ENCODE data around the gene MYOF.
"Not testable (repeated sequence)": the region's sequence is repeated elsewhere in the genome, so short reads cannot be mapped to it uniquely, and the experiment has no call there.

The MYOF gene

DNA sequence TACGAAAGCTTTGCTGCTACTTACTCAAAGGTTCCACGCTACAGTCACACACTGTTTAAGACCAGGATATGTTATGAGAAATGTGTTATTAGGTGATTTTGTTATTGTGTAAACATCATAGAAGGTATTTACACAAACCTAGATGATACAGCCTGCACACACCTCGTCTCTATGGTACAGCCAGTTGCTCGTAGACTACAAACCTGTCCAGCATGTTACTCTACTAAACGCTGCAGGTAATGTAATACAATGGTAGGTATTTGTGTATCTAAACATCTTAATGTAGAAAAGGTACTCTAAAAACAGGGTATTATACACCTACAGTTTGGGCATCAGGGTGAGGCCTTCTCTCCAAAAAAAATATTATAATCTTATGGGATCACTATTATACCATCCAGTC lies 181.2 kb downstream of the MYOF start:
- in situ Hi-C loops (cut with HindIII; ENCODE audit: low sequenced_read_pairs) = no loop called here

DNA sequence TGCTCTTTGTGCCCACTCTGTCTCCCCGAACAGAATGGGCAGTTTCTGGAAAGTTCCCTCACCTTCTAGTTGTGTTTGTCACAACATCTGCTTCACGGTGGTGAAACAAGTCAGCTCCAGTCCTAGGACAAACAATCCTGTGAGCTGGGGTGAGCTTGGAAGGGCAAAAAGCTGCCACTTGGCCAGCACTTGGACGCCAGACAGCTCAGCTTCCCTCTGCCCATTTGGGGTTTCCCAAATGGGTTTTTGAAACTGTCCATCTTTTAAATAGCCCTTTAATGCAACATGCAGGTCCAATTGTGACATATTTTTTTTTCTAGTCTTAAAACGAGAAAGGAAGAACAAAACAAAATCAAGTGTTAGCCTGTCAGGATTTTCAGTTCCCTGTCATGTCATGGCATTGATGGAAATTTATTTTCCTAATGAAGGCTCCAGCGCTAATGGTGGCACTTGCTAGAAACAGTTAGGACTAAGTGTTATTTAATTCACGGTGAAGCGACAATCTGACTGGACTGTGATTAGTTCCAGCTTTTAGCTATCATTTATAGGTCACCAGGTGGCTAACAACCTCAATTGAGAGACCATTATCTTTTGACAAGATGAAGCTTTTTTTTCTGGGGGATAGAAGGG lies 181.7 kb downstream of the MYOF start:
- in situ Hi-C loops (cut with HindIII; ENCODE audit: low sequenced_read_pairs) = no loop called here

DNA sequence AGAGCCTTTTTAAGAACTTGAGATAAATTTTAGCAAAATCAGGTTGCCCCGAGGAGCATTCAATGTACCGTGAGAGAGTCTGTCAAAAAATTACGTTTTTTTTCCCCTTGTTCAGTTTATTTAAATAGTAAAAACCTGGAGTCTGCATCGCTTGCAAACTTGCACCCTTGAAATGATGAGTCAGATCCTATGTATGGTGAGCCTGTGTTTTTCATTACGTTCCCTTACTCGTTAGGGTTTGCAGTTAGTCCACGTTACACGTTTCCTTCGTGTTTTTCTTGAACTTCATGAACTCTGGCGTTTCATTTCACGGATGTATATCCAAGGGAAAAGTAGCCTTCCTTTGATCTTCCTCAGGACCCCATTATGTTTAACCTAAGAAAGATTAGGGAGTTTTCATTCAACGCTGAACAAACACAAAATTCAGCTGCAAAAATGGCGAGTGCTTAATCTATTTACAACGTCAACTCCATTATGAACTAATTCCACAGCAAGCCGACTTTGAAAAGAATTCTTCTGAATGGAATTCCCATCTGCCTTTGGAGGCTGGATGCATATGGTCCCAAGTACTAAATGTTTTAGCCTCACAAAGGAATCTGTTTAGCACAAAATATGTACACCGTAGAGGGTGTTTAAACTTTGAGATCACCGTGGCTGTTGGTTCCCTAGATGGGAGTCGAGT lies 182.4 kb downstream of the MYOF start:
- in situ Hi-C loops (cut with HindIII; ENCODE audit: low sequenced_read_pairs) = no loop called here

DNA sequence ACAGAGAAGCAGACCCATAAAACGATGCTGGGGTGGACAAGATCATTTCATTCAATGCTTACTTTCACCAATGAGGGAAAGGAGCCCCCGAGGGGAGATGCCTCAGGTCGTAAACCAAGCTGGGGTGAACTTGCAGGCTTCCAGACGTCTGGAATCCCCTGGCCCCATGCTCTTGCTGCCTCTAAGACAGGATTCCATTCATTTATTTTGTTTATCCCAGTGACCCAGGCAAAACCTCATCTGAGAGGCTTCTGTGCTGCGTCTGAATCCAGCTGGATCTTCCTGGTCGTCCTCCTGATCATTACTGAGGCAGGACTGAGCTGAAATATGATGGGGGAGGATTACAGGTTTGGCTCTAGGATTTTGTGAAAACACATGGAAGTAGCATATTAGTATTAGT lies 182.9 kb downstream of the MYOF start:
- in situ Hi-C loops (cut with HindIII; ENCODE audit: low sequenced_read_pairs) = no loop called here

DNA sequence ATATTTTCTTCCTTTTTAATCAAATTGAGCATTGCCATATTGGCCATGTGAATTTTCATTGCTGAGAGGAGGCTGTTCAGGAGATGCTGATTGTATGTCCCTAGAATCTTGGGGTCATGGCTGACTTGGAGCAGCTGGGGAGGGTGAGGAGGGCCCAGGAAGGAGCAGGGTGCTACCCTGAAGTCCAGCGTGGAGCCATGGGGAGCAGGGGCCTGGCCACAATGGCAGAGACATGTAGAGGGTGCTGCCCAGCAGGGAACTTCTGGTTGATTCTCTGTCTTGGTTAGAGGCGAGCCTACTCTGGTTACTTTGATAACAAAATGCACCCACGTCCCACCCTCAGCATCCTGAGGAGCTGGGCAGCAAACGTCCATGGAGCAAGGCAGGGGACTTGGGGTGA lies 186.0 kb downstream of the MYOF start:
- in situ Hi-C loops (cut with HindIII; ENCODE audit: low sequenced_read_pairs) = no loop called here

DNA sequence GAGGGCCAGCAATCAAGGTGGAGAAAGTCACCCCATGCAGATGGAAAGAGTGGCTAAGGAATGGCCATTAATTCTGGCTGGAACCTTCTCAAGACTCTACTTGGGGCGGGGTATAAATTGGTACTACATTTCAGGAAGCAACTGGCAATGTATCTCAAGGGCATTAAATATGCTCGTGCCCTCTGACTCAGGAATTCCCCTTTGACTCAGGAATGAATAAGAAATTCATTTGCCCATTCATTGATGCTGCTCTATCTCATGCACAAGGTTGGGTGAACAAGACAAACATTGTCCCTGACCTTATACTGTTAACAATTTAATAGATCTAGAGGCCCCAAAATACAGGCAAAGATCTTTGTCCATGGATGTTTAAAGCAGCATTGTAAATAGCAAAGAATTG lies 188.1 kb downstream of the MYOF start:
- in situ Hi-C loops (cut with HindIII; ENCODE audit: low sequenced_read_pairs) = no loop called here

DNA sequence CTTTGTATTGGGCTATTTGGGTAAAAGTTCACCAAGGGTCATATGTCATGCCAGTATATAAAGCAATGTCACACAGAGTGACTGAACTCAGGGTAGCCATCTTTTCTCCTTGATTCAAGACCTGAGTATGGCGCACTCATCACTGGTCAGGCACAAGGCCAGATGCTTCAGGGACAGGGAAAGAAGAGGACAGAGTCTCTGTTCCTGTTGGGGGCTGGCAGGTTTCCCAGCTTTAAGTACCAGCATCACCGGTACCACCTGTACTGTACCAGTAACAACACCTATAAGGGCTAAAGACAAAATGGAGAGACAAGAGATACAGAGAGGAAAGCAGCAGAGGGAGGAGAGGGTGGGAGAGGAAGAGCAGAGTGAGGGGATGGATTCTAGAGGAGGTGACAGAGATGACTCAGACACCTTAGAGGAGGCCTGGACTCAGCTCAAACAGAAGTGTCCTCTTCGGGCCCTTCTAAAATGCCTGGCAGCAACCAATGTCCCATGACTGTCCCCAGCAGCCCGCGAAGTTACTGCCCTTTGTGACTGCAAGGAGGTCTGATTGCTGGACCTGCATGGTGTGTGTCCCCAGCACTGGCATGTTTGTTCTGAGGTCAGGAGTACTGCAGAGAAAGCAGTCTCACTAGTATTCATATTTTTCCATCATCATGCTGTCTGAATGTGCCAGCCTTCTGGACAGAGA lies 191.3 kb downstream of the MYOF start:
- in situ Hi-C loops (cut with HindIII; ENCODE audit: low sequenced_read_pairs) = no loop called here

DNA sequence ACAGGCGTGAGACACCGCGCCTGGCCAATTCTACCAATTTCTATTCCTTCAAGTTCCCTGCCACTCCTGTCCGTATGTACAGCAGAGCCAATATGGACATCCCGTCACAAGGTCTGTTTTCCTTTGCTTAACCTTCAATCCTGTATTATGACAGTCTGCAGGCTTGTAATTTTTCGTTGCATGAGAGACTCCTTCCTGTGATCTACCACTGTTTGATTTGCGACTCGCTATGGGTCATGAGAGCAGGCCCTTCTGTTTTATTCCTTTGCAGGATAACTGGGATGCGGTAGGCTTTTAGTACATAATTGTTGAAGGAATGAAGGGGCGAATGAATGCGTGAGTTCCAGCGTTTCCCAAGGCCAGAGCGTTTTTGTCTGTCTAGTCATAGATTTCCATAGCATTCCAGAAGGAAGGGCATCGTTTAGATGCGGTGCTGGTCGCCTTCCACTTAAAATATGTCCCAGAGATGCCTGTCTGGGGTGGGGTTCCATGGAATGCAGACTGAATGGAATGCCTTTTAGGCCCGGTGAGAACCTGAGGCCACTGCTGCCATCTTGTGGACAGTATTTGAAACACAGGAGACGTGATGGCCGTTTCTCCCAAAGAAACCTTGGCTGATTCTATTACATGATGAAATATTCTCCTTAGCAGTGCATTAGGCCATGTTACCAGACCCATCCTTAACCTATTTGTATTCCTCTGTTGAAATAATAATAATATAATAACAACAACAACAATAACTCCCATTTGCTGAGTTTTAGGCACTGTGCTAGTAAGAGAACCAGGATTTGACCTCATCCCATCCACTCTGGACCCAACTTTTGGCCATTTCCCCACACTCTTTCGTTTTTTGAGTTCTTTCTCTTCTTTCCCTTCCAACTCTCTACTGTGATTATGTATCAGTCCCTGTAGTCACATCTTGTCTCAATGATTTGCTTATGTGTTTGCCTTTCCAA lies 193.2 kb downstream of the MYOF start:
- in situ Hi-C loops (cut with HindIII; ENCODE audit: low sequenced_read_pairs) = no loop called here

DNA sequence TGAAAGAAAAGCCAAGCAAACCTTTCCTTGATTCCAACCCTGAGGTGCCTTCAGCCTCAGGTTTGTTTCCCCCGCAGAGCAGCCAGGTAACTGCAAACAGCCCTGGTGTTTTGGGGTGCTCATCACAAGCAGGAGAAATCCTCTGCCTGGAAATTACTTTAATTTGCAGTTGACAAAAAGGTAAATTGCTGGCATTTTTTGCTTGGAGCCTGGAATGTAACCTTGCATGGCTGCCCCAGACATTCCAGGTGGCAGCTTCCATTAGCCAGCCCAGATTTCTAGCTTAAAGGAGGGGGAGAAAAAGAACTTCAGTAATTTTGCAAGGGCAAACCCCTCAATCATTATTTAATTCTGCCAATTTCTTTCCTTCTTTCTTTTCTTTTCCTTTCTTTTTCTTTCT lies 194.4 kb downstream of the MYOF start:
- in situ Hi-C loops (cut with HindIII; ENCODE audit: low sequenced_read_pairs) = no loop called here

DNA sequence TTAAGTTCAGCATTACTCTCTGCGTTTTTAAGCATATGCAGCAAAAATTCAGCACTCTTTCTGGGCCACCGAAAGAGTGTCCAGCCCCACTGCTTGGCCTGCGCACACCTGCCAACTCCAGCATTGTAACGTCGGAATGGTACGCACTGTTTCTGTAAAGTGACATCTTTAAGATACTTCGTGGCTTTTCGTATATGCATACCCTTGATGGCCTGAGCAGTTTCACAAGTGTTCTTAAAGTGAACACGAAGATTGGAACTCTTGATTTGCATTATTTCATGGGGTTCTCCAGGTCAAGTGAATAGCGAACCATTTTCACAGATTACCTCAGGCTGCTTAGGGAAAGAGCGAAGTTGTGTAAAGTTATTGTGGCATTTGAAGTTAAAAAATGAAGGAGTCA lies 197.9 kb downstream of the MYOF start:
- in situ Hi-C loops (cut with HindIII; ENCODE audit: low sequenced_read_pairs) = not testable (repeated sequence)

DNA sequence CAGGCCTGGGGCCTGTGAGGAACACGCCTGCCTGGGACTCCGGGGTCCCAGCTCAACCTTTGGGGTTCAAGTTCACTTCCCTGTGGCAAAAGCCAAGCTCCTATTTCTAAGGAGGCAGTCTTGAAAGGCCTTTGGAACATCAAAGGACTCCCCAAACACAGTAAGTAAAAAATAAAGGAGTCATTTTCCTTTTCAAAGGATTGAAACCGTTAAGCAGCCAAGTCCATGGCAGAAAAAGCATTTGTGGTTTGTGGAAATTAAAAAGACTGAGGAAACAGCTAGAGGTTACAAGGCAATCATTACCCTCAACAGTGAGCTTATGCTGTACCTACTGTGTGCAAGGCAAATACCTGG lies 200.8 kb downstream of the MYOF start:
- in situ Hi-C loops (cut with HindIII; ENCODE audit: low sequenced_read_pairs) = no loop called here

DNA sequence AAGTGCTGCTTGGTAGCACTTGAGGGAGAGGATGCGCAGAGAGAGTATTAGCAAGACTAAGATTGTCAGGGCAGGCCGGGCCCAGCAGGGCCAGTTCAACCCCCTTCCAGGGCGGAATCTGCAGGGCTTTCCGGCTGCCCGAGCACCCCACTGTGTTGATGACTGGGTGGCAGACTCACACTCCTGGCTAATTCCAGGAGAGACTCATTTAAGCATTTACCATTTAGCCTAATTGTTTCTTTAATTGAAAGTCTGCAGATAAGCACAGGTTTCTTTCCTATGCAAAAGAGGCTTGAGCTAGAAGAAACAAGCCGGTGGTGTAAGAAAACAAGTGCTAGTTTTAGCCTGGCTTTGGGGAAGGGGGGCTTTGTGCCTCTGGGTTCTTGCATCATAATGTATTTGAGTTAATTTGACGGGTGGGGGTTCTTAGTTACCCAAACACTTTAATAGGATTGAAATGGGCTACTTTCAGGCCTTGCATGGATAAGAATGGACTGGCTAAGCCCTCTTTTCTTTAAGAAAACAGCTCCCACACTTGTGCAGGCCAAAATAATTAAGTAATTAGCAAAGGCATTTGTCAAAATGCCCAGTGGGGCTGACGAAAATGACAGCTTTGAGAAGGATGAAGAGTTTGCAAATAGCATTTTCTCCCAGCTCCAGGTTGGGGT lies 201.3 kb downstream of the MYOF start:
- in situ Hi-C loops (cut with HindIII; ENCODE audit: low sequenced_read_pairs) = no loop called here

DNA sequence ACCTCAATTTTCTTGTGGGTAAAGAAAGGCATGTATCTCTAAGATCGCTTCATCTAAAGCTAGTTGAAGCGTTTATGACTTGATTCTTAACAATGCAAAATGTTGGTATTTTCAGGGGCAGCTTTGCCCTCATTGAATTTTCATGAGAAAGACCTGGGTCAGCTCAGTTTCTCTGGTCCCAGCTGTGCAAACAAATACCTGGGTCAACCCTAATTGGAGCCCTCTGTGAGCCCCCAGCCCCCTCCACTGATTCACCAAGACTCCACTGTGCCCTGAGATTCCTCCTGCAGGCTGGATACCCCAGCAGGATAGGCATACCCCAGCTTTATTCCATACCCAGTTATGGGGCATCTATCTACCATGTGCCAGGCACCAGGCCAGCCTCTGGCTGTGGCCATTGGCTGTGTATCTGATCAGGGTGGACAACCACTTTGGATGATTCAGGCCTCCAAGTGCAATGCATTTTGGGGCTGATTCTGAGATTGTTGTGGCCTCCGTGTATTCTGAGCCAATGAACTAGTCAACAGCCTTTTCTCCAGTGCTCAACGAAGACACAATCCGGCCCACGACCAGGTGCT lies 201.9 kb downstream of the MYOF start:
- in situ Hi-C loops (cut with HindIII; ENCODE audit: low sequenced_read_pairs) = no loop called here

DNA sequence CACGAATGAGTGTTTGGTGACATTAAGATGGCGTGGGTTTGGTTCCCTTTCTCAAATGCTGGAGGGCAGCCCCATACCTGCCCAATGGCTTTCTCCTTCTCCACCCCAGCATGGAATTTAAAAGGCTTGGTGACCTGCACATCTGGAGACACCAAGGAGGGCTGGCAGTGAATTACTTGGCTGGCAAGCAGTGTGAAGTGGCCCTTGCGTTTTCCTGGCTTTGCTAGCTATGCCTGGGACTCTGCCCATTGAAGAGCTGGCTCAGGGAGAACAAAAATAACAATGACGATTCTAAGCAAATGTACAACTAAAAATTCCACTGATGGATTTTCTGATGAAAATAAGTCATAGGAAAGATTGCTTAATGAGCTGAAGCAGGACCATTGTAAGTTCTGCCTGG lies 204.8 kb downstream of the MYOF start:
- in situ Hi-C loops (cut with HindIII; ENCODE audit: low sequenced_read_pairs) = no loop called here

DNA sequence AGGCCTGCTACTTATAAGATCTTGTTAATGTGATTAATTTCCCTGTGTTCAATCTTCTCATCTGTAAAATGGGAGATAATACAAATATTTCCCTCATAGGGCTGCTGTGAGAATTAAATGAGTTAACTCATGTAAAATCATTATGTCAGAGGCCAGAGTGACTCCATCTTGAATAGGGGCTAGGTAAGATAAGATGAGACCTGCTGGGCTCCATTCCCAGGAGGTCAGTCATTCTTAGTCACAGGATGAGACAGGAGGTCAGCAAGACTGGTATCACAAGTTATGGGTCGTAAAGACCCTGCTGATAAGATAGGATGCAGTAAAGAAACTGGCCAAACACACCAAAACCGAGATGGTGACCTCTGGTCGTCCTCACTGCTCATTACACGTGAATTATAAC lies 207.7 kb downstream of the MYOF start:
- in situ Hi-C loops (cut with HindIII; ENCODE audit: low sequenced_read_pairs) = no loop called here

DNA sequence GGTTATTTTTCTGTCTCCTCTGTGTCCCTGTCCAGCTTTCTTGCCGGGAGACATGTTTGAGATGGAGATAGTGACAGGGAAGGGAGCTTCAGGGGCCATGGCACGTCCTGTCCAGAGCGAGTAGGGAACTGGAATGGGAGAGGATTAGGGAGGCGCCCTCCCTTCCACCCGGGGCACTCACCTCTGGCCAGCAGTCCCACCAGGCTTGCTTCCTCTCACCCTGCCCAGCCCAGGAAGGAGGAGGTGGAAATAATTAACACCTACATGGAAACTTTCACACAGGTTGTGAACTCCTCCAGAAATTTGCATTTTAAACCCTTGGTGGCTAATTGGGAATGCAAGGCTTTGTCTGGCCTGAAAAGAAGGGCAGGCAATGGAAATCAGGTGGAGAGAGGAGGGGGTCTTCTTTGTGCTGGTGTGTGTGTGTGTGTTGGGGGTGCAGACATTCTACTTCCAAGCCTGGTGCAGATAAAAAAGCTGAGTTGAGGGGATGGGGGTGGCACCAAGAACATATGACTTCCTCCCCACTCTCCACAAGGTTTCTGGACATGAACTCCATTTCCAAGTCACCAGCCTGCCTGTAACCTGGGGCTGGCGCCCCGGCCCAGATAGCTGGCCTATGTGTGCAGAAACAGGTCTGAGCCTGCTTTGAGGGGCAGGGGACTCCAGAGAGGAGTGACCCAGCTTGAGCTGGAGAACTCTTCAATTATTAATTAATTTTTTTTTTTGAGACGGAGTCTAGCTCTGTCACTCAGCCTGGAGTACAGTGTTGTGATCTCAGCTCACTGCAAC lies 209.1 kb downstream of the MYOF start:
- in situ Hi-C loops (cut with HindIII; ENCODE audit: low sequenced_read_pairs) = no loop called here

DNA sequence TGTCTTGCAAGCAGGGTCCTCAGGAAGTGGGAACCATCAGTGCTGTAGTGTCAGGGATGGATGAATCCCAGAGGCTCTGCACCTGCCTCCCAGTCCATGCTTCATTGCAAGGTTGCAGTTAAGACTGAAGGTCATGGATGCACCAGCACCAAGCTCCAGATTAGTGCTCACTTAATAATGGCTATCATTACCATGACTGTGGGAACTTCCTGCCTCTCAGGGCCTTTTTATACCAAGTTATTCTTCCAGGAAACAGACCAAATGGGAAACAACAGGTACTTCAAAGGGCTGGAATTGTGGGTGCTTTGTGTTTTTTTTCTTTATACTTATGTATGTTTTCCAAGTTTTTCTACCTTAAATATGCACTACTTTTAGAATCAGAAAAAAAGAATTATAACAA lies 210.8 kb downstream of the MYOF start:
- in situ Hi-C loops (cut with HindIII; ENCODE audit: low sequenced_read_pairs) = no loop called here

DNA sequence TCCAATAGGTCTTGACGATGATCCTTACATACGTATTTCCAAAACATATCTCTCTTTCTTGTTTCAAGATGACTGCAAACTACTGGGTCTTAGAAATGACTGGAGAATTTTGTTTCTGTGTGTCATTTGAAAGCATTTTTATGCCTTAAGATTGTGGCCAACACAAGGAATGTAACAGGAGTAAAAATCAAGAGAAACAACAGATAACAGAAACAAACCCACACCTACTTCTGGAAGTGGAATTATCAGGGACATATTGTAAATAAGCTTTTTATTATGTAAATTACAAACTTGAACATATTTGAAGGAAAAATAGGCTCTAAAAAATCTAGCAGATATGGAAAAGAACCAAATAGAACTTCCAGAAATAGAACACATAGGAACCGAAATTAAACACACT lies 212.9 kb downstream of the MYOF start:
- in situ Hi-C loops (cut with HindIII; ENCODE audit: low sequenced_read_pairs) = loop anchor here (10.0 kb wide), 1 partner anchor 164 kb away; no protein-coding TSS in a partner anchor

DNA sequence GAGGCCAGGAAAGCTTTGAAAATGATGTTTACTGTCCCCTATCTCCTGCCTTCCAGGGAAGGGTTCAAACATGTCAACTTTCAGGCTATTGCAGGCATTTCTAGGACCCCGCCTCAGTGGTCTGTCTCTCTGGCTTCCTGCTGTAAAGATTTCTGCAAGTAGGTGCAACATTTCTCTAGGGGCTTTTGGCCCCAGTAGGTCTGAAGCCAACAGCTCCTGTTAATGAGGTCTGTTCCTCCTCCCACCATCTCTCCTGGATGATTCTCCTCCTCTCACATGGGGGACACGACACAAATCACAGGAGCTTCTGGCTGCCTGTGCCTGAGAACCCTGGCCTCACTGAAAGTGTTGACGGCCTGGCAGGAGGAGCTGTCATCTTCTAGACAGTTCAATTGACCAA lies 214.1 kb downstream of the MYOF start:
- in situ Hi-C loops (cut with HindIII; ENCODE audit: low sequenced_read_pairs) = loop anchor here (10.0 kb wide), 1 partner anchor 163 kb away; no protein-coding TSS in a partner anchor

All from DLD1 (cell line).